HG02678 (cell line): ENCODE measurements around the gene RGS6.

Source experiments
- ATAC-seq: cut with Tn5 transposase; IDR thresholded peaks from one replicate; pipeline ENCODE4 v1.9.1; 2021; ENCODE audit warnings: mild to moderate bottlenecking, moderate library complexity; ENCODE audit not compliant: unreplicated experiment

RGS6 gene

DNA sequence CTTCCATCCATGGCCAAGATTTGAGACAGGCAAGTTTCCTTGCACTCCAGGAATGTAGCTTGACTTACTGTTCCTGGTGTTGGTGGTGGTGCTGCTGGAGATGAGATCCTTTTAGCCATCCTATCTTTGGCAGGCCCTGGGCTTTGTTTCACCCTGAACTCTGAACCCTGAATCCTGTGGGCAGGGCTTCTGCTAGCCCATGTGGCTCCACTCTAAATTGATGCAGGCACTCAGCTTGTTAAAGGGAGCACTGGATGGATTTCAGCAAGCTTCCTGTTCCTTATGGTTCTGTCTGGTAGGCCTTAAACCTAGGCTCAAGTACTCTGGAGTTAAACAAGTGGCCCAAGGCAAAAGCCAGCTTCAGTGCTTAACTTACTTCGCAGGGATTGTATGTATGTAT lies 138.2 kb downstream of the RGS6 start:
- no peak for ATAC-seq

DNA sequence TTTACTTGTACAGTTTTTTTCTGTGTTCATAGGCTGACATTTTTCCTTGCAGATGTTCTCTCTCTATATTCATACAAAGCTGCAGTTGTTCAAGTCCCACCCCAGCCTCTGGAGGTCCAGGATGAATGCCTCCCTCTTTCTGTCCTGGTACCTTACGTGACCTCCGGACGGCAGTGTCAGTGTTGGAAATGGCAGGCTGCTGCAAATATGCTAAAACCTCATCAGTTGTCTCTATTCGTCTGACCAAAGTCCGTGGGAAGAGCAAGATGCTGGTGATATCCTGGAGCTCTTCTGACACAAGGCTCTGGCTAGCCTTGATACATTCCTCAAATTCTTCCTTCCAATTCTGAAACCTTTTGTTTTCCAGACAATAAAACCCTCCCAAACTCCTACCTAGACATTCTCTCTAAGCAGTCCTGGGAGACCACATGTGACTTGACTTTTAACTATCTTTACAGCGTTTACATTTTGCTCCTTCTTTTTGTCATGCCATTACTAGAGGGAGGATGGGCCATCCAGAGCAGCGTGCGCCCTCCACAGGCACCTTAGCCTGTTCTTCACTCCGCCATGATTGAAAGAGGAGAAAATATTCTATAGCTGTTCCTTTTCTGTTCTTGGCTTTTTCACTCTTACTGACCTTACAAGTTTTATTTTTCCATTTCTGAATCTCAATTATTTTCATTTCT lies 143.6 kb downstream of the RGS6 start:
- no peak for ATAC-seq

DNA sequence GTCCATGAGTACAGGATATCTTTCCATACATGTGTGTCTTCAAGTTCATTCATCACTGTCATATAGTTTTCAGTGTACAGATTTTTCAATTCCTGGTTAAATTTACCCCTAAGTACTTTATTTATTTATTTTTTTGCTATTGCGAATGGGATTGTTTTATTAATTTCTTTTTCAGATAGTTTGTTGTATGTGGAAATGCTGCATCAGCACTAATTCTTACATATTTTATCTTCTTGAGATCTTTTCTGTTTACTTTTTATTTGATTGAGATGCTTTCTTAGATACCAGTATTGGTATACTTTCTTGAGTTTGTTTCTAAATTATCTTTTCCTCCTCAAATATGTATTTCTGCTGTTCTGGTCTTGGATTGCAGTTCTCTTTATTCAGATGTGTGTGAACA lies 148.9 kb downstream of the RGS6 start:
- ATAC-seq = no peak

DNA sequence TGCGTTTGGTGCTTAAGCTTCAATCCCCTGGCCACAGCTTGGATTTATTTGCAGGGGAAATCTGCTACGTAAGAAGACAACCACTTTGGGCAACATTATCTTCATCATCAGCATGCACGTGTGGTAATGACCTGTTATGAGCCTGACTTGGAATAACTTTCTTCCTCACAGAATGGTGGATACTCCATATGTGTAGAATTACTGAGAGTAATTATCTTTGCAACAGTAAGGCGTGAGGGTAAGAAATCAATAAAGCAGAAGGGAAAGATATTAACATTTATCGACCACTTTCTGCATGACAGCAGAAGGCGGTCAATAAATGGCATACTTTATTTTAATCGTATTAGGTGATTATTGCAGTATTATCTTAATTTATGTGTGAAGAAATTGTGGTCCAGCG lies 152.7 kb downstream of the RGS6 start:
- no peak for ATAC-seq

DNA sequence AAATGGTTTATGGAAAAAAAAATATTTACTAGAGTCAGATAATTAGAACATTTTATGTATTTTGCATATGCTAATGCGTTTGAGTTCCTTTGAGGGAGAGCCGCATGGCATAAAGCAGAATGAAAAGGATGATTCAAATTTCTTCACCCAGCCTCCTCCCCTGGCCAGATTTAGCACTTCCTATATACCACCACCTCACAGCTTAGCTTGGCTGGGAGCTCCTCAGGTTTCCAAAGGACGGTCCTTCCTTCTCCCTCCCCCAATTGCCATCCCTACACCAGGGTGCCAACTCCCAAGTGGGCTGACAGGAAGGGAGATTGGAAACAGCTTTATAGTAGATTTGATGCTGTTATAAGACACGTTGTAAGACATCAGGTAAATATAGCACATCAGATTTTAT lies 157.4 kb downstream of the RGS6 start:
- no peak for ATAC-seq

DNA sequence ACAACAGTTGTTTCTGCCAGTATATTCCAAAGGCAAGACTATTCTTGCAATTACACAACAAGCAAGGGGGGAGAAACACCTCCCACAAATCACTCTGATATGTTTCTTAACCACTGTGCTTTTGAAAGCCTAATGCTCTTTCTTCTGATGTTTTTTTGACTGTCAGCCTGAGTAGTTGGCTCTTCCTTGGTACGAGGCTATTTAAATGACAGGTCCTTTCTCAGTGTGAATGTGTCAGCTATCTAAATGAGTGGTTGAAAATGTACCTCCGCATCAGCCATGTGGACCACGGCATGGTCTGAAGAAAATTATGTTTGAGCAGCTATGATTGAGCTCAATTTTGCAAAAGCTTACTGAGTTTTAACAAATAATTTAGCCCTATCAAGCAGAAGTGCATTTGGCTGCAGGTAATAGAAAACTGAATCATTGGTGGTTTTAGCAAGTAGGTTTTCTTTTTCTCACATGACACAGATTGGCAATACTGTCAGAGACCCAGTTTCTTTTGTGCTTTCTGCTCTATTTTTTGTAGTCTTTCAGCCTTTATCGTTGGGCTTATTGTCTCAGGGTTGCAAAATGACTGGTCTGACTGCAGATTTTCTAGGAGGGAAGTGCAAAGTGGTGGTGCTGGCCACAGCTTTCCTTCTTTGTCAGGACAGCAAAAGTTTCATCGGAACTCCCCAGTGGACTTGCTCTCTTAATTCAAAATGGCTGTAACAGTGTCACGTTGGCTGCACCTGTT lies 162.8 kb downstream of the RGS6 start:
- ATAC-seq = no peak

DNA sequence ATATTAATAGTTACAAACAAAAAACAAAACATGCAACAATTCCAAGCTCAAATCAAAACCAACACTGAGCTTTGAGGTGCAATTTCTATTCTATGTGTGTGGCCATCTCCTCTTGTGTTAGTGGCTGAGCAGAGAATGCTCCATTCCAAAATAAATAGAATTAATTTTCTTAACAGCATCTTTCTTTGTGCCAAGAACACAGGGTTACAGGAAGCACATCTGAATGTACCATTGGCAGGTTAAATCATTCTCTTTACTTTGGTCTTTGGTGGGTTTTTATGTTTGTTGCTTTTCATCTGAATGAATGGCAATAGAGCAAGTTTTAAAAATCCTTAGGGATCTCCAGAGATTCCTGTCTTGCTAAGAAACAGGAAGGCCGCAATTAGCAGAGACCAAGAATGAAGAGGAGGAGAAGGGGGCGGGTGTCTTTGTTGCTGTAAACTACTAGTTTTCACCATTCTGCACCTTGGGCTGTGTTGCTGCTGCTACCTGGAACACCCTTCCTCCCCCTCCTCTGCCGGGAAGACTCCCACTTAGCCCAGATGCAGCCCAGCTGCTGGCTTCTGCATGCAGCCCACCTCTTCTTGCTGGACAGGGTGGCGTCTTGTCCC lies 165.0 kb downstream of the RGS6 start:
- ATAC-seq = no peak

DNA sequence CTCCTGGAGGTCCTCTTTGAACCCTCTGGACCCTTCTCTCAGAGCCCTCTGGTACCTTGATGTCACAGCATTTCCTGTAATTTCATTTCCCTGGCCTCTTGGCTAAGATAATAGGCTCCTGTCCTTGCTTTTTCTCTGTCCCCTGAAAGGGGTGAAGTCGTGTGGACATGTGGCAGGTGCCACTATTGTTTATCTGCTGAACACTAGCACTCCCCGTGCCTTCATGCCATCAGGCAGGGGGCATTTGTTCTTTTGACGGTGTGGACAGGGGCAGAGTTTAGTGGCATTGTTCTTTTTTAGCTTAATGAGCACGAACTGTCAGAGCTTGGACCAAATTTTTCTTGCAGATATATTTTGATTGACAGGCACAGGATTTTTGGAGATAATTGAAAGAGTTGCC lies 166.0 kb downstream of the RGS6 start:
- ATAC-seq = no peak

DNA sequence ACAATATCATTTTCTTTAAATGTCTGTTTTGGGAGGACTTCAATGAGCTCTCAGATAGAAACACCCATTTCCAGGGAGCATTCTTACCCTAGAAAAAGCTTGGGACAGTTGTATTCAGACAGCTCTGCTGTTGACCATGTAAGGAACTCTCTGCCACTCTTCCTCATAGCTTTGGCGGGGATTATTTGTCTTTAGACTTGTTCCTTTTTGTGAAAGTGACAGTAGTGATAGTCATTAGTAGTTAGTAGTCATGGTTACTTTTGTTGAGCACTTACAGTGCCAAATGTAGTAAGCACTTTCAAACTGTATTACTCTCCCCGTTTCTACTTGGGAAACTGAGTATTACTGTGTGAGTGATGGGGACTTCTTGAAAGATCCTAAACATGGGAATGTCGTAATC lies 167.3 kb downstream of the RGS6 start:
- ATAC-seq = no peak

DNA sequence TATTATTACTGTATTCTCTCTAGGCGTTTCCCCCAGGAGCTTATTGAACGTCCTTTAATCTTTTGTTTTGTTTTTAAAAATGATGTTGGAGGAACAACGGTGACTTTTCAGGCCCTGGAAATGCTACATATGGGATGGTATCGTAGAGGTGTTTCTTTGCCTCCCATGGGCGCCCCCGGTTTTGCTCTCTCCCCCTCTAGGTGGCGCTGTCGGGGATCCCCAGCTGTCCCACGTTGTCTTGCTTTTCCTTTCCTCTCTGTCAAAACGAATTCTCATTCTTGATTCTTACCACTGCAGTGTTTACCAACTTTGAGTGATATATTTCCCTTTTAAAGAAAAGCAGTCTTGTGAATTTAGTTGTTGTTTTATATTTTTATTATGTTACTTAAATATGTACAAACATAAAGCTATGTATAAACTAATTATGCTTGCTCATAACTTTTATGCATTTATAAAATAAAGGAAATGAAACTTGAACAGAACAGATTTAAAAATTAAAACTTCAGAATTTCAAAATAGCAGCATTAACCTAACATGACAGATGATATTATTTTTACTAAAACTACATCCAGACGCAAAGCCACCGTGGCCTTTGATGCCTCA lies 171.9 kb downstream of the RGS6 start:
- no peak for ATAC-seq

DNA sequence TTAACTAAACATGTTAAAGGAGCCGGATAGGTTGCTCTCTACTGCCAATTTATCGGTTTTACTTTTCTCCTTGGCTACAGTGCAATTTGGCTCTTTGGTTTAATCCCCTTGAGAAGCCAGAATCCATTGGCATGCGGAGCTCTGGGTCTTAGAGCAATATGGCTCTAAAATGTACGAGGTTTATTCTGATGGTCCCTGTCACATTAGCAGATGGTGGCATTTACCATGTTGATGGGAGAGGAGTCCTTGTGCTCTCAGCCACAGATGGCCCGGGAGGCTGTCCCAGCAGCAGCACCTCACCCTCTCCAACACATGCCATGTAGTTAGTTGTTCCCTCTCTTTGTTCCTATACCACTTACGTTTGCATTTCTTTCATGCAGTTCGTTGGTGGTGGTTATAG lies 179.7 kb downstream of the RGS6 start:
- ATAC-seq = no peak

DNA sequence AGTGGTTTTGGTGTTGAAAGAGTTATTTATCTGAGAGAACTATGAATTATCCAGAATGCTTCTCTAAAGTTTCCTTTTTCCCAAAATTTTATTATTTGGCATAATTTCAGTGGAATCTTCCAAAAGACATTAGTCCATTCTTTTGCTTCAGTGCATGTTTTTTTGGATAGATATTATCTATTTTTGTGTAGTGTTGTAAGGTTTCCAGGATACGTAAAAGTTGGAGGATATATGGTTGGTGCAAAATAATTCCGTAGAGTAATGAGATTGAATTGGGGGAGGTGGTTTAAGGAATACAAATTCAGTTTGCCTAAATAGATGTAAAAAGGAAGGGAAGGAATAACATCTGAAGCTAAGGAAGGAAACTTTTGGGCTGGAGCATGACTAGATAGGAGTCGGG lies 186.6 kb downstream of the RGS6 start:
- no peak for ATAC-seq

DNA sequence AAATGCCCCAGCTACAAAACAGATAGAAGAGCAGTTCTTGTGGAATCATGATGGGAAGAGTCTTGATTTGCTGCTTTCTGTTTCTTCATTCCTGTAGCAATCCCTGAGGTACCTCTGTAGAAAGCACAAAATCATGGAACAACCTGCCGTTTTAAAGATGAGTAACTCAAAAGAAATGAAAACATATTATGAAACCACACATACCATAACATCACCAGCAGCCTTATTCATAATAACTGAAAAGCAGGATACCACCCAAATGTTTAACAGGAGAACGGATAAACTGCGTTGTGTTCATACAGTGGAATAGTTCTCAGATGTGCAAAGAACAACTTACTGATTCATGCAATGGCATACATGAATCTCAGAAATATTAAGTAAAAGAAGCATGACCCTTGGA lies 188.1 kb downstream of the RGS6 start:
- no peak for ATAC-seq

DNA sequence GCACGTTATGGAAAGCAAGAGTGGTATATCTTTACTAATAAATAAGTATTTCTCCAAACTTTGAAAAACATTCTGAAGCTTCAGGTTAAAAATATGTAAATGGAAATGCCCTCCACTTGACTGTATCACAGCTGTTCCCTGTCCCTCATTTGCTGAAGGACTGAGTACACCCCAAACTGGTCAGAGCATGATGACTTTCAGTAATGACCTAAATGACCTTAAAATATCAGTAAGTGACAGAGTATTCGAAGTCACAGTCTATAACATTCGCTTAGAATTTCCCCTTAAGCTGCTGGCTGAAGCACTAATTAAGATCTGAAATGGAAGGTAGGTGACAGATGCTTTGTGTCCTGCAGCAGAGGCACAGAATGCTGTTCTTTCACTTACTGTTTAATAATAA lies 191.5 kb downstream of the RGS6 start:
- ATAC-seq = no peak

DNA sequence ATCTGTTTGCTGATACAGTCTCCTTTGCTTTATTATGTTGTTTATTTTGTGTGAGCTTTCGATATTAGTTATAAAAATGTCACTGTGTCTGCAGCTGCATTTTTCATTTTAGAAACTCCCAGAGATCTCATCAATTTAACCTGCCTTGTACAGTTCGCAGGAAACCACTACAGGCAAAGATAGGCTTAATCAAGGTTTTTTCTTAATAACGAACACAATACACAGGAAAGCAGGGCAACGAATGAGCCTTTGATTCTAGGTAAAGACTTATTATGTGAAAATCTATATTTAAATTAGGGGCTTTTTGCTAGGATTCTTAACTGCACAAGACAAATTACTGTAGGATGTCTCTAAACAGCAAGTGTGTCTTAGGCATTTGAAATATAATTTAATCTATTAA lies 191.9 kb downstream of the RGS6 start:
- no peak for ATAC-seq

DNA sequence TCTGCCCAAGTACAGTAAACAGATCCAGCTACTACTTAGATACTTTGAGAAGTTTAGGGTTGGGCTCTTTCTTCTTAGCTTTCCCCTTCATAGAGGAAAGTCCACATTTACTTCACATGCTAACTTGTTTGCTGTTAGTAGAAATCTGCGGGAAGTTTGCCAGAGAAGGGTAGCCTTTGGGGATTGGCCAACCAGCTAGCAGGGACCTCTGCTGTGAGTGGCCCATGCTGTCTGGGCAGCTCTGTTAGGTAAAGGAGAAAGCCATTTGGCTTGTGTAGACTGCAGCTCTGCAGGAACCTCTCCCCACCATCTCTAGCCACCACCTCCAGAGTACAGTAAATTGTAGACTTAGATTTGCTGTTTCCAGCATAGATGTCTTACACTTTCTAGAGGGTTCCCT lies 193.9 kb downstream of the RGS6 start:
- no peak for ATAC-seq

DNA sequence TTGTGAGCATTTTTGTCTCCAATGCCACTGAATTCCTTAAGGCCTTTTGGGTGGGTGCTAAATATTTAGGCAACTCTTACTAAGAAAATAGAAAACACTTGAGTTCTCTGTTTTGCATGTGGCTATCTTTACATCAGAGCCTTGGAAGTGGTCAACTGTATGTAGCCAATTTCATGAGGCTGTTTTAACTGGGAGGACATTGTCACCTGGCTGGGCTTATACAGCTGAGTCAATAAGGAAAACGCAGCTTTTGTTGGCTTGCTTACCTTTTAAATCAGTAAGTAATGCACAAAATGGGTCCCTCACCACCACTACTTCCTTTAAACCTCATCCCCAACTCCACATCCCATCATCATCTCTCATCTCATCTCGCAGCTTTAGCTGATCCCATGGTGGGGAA lies 194.3 kb downstream of the RGS6 start:
- ATAC-seq = no peak

DNA sequence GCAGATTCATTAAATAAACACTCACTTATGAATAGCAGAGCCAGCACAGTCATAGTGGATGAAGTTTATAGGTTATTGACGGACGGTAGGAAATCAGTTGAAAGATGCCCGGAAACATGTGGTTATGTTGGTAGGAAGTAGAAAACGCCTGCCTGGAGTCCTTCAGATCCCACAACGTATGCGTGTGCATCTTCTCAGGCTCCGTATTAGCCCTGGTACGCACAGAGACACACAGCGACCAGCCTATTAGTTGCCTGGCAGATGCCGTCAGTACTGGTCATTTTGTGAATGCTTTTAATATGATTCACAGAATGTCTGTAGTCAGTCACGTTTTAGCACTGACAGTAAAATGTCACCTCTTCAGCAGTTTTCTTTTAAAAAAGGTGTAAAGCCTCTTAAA lies 196.4 kb downstream of the RGS6 start:
- no peak for ATAC-seq

DNA sequence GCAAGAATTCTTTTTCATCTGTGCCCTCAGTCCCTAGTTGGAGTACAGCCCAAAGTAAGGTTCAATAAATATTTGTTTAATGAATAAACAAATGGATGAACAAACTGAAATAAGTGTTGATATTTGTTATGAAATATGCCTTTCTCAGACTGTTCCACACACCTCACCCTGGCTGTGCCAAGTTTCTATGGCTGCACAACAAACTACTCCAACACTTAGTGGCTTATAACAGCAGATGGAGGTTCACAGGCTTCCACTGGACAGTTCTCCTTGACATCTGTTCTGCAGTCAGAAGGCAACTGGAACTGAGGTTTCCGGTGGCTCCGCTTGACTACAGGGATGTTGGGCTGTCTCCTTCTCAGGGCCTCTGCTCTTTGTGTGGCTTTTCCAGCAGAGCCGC lies 197.1 kb downstream of the RGS6 start:
- no peak for ATAC-seq

DNA sequence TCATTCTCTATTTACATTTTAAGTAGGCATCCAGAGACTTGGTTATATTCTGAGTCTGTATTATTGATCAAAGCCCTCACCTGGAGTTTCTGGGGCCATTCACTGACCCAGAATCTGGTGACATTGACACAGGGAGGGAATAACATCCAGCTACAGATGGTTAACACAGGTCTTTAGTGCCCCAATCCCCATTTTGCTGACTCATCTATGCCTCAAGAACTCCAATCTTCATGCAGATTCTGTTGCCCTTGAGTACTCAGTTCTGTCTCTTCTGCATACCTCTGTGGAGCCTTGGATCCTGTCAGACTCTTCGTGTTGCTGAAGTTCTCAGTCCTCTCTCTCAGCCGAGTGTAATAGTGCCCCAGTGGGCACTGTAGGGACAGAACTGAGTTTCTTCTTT lies 208.9 kb downstream of the RGS6 start:
- ATAC-seq = no peak

DNA sequence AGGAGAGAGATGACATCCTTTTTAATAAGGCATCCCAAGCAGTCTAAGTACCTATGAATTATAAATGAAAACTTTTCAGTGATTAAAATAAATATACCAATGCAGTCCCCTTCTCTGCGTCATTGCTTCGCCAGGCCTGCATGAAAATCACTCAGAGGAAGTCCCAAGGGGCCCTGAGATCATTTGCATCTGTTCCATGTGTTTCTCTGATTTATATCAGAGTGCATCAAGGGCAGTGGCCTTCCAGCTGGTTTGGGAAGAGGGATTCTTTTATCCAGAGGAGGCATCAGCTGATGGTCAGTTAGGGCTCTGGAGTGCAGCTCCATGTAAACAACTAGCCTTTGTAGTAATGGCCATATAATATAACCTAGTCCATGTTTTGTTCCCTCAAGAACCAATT lies 210.1 kb downstream of the RGS6 start:
- no peak for ATAC-seq

DNA sequence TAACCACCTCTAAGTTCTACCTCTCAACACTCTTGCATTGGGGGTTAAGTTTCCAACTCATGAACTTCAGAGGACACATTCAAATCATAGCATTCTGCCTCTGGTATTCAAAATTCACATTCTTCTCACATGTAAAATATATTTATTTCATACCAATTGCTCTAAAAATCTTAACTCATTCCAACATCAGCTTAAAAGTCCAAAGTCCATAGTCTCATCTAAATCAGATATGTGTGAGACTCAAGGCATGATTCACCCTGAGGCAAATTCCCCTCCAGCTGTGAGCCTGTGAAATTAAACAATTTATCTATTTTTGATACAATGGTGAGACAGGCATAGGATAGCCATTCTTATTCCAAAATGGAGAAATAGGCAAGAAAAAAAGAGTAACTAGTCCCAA lies 214.0 kb downstream of the RGS6 start:
- no peak for ATAC-seq
